Endothelial cell of hepatic sinusoid (primary cell): ENCODE data around the gene NR2E1.

Experiments used
- in situ Hi-C: cut with HindIII; loops from 2 replicates; pipeline ENCODE4 v1.10.0; 2017; ENCODE audit warnings: low sequenced_read_pairs

Gene NR2E1

GRCh38 chr6:108165714-108166663 is at the start of gene NR2E1:
Gene NR2E1 (plus strand): TSS chr6:108166022. CDS start chr6:108166766, 744 bp downstream.
- in situ Hi-C loops: no loop called here

GRCh38 chr6:108116546-108117426 is 49.0 kb upstream of the NR2E1 start:
- in situ Hi-C loops: loop anchor here (10.0 kb wide), 1 partner anchor 378 kb away; no protein-coding TSS in a partner anchor

GRCh38 chr6:108117427-108118358 is 48.1 kb upstream of the NR2E1 start:
- in situ Hi-C loops: loop anchor here (10.0 kb wide), 1 partner anchor 377 kb away; no protein-coding TSS in a partner anchor

- in situ Hi-C loops: loop anchor here (10.0 kb wide), 1 partner anchor 376 kb away; no protein-coding TSS in a partner anchor
These were observed 47.5 kb upstream of the NR2E1 start for GRCh38 chr6:108118359-108118724.

- in situ Hi-C loops: loop anchor here (10.0 kb wide), 1 partner anchor 376 kb away; no protein-coding TSS in a partner anchor
These were observed 46.7 kb upstream of the NR2E1 start for GRCh38 chr6:108118810-108119768.

GRCh38 chr6:108119769-108120141 is 46.1 kb upstream of the NR2E1 start:
- in situ Hi-C loops: loop anchor here (10.0 kb wide), 1 partner anchor 375 kb away; no protein-coding TSS in a partner anchor

GRCh38 chr6:108120311-108120710 is 45.5 kb upstream of the NR2E1 start:
- in situ Hi-C loops: no loop called here

- in situ Hi-C loops: no loop called here
These were observed 44.2 kb upstream of the NR2E1 start for GRCh38 chr6:108121612-108122011.

- in situ Hi-C loops: no loop called here
These were observed 42.3 kb upstream of the NR2E1 start for GRCh38 chr6:108123481-108123929.

GRCh38 chr6:108123946-108124345 is 41.9 kb upstream of the NR2E1 start:
- in situ Hi-C loops: no loop called here

- in situ Hi-C loops: no loop called here
These were observed 38.8 kb upstream of the NR2E1 start for GRCh38 chr6:108127056-108127455.

- in situ Hi-C loops: no loop called here
These were observed 38.0 kb upstream of the NR2E1 start for GRCh38 chr6:108127826-108128225.

- in situ Hi-C loops: no loop called here
These were observed 35.6 kb upstream of the NR2E1 start for GRCh38 chr6:108130262-108130661.

GRCh38 chr6:108132863-108133262 is 33.0 kb upstream of the NR2E1 start:
- in situ Hi-C loops: no loop called here

GRCh38 chr6:108133594-108134179 is 32.1 kb upstream of the NR2E1 start:
- in situ Hi-C loops: no loop called here

GRCh38 chr6:108134213-108134970 is 31.4 kb upstream of the NR2E1 start:
- in situ Hi-C loops: no loop called here

GRCh38 chr6:108142240-108142639 is 23.6 kb upstream of the NR2E1 start:
- in situ Hi-C loops: no loop called here

- in situ Hi-C loops: no loop called here
These were observed 20.2 kb upstream of the NR2E1 start for GRCh38 chr6:108145639-108146038.
